Measurements from ENCODE around the gene POPDC2.
A peak's percentile ranks its signal among the peaks of the same experiment; 100 is the strongest.

POPDC2 gene

DNA sequence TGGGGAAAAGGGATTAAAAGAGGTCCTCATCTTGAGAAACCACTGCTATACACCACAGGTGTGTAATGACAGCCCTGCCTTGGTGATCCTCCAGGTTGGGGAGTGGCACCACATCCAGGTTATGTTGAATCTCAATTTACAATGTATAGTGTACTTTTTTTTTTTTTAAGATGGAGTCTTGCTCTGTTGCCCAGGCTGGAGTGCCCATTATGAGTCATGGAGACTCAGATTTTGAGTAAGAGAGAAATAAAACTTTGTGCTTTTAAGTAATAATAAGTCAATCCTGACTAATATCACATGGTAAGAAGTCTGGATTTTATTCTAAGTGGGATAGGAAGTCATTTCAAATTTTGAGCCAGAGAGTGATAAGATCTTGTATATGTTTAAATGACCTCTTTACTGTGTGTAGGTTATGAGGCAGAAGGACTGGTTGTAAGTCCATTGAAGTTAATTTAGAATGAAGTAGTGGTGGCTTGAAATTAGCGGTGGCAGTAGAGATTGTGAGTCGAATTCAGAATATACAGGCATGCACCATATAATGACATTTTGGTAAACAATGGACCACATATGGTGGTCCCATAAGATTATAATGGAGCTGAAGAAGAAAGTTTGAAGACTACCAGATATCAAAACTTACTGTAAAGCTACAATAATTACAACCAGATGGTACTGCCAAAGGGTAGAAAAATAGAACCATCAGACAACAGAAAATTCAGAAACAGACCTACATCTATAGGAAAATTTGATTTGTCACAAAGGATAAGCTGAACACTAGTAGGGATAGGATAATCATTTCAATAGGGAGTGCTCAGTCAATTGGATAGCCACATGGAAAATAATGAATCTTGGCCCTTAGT, 20.7 kb downstream of the POPDC2 start:
- DNase-seq (ENCODE audit: low spot score): no peak

GRCh38 chr3:119637679-119638477, 22.5 kb downstream of the POPDC2 start:
- DNase-seq (ENCODE audit: low spot score): no peak

DNA sequence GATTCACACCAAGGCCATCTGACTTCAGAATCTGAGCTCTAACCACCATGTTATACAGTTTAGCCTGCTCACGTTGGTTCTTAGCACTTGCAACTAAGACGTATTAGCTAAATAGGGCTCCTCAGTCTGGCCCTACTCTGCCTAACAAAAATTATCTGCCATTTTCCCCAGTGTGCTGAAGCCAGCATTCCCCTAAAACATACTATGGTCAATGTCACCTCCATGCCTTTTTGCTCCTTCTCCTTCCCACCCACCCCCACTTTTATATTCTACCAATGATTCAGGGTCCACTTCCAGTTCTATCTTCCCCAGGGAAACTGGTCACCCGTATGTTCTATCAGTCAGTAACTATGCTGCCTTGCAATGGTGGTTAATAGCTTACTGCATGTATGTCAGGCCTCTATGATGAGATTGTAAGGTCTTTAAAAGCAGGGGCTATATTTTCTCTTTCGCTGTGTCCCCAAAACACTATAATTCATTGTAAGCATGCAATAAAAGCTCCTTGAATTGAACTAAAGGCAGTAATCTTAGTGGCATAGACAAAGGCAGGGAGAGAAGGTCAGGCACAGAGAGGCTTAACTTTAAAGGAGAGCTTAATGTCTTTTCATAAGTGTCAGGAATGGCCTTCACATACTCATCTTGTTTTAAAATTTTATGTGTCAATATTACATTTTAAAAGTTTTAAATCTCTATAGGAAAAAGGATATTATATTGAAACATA, 23.3 kb downstream of the POPDC2 start:
- DNase-seq (ENCODE audit: low spot score): no peak

DNA sequence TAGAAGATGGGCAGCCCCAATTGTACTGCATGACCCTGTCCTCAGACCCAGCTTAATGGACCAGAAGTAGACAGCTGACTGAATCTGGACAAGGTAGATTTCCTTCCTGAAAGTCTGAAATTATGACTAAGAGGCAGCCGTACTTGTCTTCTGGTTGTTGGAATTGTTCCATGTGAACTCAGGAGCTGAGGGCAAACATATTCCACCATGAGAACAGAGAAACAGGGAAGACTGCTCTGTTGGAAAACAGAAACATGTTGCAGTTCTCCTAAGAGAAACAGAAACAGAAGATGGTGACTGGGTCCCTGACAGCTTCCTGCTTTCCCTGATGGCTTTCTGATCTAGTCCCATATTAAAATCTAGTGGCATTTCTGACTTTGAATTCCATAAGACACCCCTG, 24.1 kb downstream of the POPDC2 start:
- DNase-seq (ENCODE audit: low spot score): no peak

GRCh38 chr3:119635719-119636118, 24.7 kb downstream of the POPDC2 start:
- DNase-seq (ENCODE audit: low spot score): no peak

DNA sequence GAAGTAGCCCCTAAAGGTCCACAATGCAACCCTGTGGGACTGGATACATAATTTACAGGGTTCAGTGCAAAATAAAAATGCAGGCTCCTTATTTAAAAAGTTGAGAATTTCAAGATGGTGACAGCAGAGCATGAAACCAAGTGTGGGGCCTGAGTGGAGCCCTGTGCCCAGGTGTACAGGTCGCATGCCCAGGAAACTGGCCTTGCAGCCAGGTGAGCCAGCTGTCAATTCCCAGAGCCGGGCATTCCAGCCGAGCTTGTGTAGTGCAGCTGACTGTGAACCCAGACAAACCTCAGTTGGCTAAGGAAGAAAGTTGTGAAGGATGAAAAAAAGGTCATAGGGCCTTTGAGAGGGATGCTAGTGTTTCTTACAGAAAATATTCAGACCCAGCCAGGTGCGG, 27.6 kb downstream of the POPDC2 start:
- no peak for DNase-seq (ENCODE audit: low spot score)

GRCh38 chr3:119632216-119632615, 28.2 kb downstream of the POPDC2 start:
- DNase-seq (ENCODE audit: low spot score): no peak

DNA sequence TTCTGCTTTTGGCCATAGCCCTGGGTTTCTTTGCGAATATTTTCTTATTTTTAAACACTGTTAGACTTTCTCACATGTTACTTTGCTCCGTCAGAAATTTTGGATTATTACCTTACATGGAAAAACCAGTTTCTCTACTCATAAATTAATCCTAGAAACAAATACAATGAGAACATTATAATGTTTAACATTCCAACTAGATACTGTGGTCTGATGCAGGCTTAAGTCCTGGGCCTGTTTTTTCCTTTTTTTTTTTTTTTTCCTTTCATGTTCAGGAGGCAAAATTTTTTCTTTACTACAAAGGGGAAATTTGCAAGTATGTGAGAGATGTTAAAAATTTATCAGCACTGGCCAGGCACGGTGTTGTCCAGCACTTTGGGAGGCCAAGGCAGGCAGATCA, 28.9 kb downstream of the POPDC2 start:
- no peak for DNase-seq (ENCODE audit: low spot score)

GRCh38 chr3:119630880-119631329, 29.5 kb downstream of the POPDC2 start:
- DNase-seq (ENCODE audit: low spot score): no peak

- no peak for DNase-seq (ENCODE audit: low spot score)
Observed at GRCh38 chr3:119630128-119630879, 30.1 kb downstream of the POPDC2 start.

DNA sequence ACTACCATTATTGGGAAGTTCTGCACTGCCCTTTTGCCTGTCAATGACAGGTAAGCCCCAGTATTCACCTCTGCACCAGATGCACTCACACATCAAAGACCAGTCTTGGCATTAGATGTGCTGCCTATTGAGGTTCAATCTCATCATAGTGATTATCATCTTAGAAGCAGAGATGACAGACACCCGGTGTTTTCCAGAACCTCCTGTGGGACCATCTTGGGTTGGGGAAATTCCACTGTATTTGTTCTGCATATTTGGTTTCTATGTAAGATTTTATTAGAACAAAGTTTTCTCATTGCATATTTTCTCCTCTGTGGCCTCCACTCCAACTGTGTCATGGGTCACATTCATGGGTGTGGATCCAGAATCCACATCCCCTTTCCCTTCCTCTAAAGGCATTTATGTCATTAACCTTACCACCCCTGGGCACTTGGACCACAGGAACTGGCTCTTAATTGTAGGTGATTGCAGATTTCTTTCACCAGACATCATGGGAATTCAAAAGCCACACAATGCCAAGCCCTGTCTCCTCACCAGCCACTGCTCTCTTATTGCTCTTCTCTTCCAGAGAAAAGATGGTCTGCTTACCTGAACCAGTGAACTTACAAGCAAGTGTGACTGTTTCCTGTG, 31.5 kb downstream of the POPDC2 start:
- peak; percentile 30 for DNase-seq (ENCODE audit: low spot score)

- peak; percentile 22 for DNase-seq (ENCODE audit: low spot score)
Observed at GRCh38 chr3:119628390-119628789, 32.0 kb downstream of the POPDC2 start.

DNA sequence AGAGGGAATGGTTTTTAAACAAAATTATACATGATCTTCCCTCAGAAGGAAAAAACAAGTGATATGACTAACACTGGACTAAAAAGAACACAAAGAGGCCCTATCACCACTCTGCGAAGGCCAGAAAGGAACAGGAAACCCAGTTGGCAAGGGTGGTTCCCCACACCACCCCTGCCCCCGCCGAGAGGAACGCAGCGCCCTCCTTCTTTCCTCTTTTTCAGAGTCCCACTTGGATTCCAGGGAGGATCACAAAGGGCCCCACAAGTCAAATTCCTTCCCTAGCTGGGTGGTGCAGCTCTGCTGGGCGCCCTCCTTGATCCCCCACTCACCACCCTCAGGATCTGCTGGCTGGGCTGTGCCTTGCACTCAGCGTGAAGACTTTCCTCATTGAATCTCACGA, 32.9 kb downstream of the POPDC2 start:
- peak; percentile 28 for DNase-seq (ENCODE audit: low spot score)

DNA sequence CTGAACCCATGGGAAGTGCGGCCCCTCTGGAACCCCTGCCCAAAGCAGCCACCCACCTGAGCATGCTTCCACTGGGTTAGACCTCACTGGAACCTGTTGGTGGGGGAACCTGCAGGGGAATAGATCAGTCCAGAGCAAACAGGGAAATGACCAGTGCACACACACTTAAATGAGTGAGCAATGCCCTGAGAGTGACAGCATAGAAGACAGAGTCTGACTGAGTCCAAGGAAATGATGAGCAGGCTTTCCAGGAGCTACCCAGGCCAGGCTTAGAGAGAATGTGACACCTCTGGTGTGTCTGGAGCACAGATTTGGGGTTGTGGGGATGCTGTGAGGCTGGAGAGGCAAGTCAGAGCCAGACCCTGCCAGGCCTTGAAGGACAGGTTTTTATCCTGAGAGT, 34.2 kb downstream of the POPDC2 start:
- no peak for DNase-seq (ENCODE audit: low spot score)

GRCh38 chr3:119625451-119626153, 34.8 kb downstream of the POPDC2 start:
- DNase-seq (ENCODE audit: low spot score): no peak

GRCh38 chr3:119624002-119624720, 36.2 kb downstream of the POPDC2 start:
- DNase-seq (ENCODE audit: low spot score): no peak

DNA sequence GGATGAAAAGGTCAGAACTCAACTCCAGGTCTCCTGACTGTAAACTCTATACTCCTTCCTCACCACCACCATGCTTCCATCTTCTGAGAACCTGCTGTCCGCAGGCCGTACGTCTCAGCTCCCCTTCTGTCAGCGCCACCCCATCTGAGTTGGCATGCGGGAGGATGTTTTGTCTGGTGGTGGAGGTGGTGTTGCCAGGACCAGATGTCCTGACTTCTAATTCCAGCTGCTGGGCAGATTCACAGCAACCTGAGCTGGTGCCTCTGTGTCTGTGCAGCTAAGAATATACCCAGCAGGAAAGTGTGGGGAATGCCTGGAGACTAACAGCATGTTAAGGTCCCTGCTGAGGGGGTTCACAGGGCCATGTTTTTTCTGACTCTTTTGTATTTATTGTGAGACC, 39.5 kb downstream of the POPDC2 start:
- DNase-seq (ENCODE audit: low spot score): no peak

- no peak for DNase-seq (ENCODE audit: low spot score)
Observed at GRCh38 chr3:119619094-119619493, 41.3 kb downstream of the POPDC2 start.

DNA sequence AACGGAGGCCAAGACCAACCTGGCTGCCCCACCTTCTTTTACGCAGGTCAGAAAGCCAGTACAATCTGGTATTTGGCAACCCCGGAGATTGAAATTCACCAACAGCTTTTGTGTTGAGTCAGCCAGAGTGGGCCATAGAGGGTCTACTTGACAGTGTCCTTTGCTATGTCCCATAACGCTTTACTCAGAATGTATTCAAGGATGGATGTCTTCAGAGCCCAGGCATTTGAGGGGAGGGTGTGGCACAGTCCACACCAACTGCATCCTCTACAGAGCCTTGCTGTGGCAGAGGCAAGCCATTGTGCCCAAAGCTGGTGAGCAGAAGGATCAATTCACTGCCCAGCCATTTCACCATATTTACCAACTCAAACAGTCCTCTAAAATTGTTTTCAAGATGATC, 44.3 kb downstream of the POPDC2 start:
- no peak for DNase-seq (ENCODE audit: low spot score)

- no peak for DNase-seq (ENCODE audit: low spot score)
Observed at GRCh38 chr3:119613872-119614271, 46.5 kb downstream of the POPDC2 start.

Data from CD4-positive, alpha-beta T cell treated with Interleukin-15 for 4 hours (primary cell).